Subcutaneous abdominal adipose tissue (tissue), 5 donors: ENCODE data around the gene SPNS2.

Experiments used
- H3K27ac ChIP-seq: one replicate; pipeline ENCODE4 v1.7.0; 2013; ENCODE audit warnings: low read depth, mild to moderate bottlenecking, inconsistent platforms, low read length, moderate library complexity
- H3K27me3 ChIP-seq, 5 donors: one replicate each; pipeline ENCODE4 v1.7.0; 2013; ENCODE audit warnings: low read length in 5 of 5, inconsistent platforms in 1 of 5; ENCODE audit not compliant: control insufficient read depth in 5 of 5, insufficient read depth in 4 of 5
- H3K36me3 ChIP-seq, 5 donors: one replicate each; pipeline ENCODE4 v1.7.0; 2013; ENCODE audit warnings: low read length in 5 of 5; ENCODE audit not compliant: control insufficient read depth in 5 of 5, insufficient read depth in 5 of 5
- H3K4me1 ChIP-seq, 5 donors: one replicate each; pipeline ENCODE4 v1.7.0; 2013; ENCODE audit warnings: low read length in 5 of 5, mild to moderate bottlenecking in 3 of 5, moderate library complexity in 1 of 5; ENCODE audit not compliant: control insufficient read depth in 5 of 5, insufficient read depth in 5 of 5
- H3K4me3 ChIP-seq, 5 donors: one replicate each; pipeline ENCODE4 v1.7.0; 2013; ENCODE audit warnings: low read length in 5 of 5, low read depth in 1 of 5
- H3K9ac ChIP-seq, 5 donors: one replicate each; pipeline ENCODE4 v1.7.0; 2013; ENCODE audit warnings: low read length in 5 of 5, mild to moderate bottlenecking in 4 of 5, moderate library complexity in 3 of 5
- H3K9me3 ChIP-seq, 5 donors: one replicate each; pipeline ENCODE4 v1.7.0; 2013; ENCODE audit warnings: low read length in 5 of 5; ENCODE audit not compliant: control insufficient read depth in 5 of 5
- donor health status: healthy.
- donor health status: healthy.
- donor health status: healthy.
- donor health status: healthy.
- donor health status: healthy.

The SPNS2 gene

GRCh38 chr17:4520060-4520893, 21.6 kb downstream of the SPNS2 start:
- Histone ChIP-seq H3K4me1 (peaks cover 0 to 54% (median 15%) of the 10 kb centered on the region in 5 donors), H3K36me3 (peaks cover 0 to 2% (median 0%) of the 10 kb centered on the region in 5 donors), H3K9me3 (no peaks in the 10 kb centered on the region), H3K27me3 (no peaks in the 10 kb centered on the region), H3K27ac (peak overlapping the region; percentile 87), H3K4me3 (no peak overlapping the region), H3K9ac (peak overlapping the region in 2 of 5 donors; percentile 16 to 72)

- H3K27me3 ChIP-seq: no peaks in the 10 kb centered on the region
- peak overlapping the region; percentile 87 for H3K27ac ChIP-seq
- peak overlapping the region in 1 of 5 donors; percentile 43 for H3K9ac ChIP-seq
- no peak overlapping the region for H3K4me3 ChIP-seq
- H3K9me3 ChIP-seq: no peaks in the 10 kb centered on the region
- peaks cover 0 to 57% (median 15%) of the 10 kb centered on the region in 5 donors for H3K4me1 ChIP-seq
- H3K36me3 ChIP-seq: peaks cover 0 to 2% (median 0%) of the 10 kb centered on the region in 5 donors
Observed at GRCh38 chr17:4520894-4521600, 22.4 kb downstream of the SPNS2 start.

DNA sequence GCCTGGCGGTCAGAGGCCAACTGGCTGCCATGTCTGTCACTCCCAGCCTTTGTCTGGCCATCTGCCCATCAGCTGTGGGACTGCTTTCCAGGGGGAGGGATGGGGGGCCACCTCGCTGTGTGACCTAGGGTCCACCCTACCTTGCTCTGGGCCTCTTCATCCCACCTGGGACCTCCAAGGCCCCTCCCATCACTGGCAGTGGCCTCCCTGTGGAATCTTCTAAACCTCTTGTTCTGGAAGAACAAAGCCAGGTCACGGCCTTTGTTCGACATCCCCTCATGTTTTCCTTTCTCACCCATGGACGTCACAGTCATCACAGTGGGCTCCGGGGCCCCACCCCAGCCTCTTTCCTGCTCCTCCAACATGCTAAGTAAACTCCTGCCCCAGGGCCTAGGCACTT, 24.0 kb downstream of the SPNS2 start:
- Histone ChIP-seq H3K27ac (peak overlapping the region; percentile 87), H3K36me3 (peaks cover 0 to 2% (median 0%) of the 10 kb centered on the region in 5 donors), H3K9me3 (no peaks in the 10 kb centered on the region), H3K4me1 (peaks cover 0 to 67% (median 27%) of the 10 kb centered on the region in 5 donors), H3K9ac (peak overlapping the region in 1 of 5 donors; percentile 16), H3K4me3 (no peak overlapping the region), H3K27me3 (no peaks in the 10 kb centered on the region)

- Histone ChIP-seq H3K36me3 (peaks cover 0 to 2% (median 0%) of the 10 kb centered on the region in 5 donors), H3K4me1 (peaks cover 0 to 73% (median 28%) of the 10 kb centered on the region in 5 donors), H3K4me3 (no peak overlapping the region), H3K9me3 (no peaks in the 10 kb centered on the region), H3K9ac (no peak overlapping the region), H3K27me3 (no peaks in the 10 kb centered on the region), H3K27ac (no peak overlapping the region)
Observed at GRCh38 chr17:4523946-4524345, 25.3 kb downstream of the SPNS2 start.

DNA sequence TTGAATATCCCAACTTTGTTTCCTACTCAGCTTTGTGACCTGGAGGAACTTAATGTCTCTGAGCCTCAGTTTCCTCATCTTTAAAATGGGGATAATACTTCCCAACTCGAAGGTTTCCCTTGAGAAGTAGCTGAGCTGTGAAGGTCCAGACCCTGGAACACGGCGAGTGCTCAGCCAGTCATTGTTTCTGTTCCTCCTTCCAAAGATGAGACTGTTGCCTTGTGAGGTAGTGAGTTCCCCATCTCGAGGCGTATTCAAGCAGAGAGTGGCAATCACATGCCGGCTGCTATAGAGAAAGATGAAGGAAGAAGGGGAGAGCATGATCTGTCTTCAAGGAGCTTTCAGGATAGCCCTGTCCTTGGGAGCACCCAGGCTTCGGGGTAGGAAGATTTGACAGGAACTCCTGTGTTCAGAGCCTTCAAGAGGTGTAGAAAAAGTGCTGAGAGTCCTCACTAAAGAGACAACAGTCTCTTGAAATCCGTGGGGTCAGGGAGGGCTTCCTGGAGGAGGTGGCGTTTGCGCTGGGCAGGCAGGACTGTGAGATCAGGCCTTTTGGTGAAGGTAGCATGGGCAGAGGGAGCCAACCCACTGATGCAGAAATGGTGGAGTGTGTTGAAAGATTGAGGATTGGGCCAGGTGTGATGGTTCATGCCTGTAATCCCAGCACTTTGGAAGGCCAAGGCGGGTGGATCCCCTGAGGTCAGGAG, 27.2 kb downstream of the SPNS2 start:
- peaks cover 0 to 2% (median 0%) of the 10 kb centered on the region in 5 donors for H3K36me3 ChIP-seq
- peaks cover 0 to 73% (median 25%) of the 10 kb centered on the region in 5 donors for H3K4me1 ChIP-seq
- no peak overlapping the region for H3K9ac ChIP-seq
- no peak overlapping the region for H3K4me3 ChIP-seq
- no peaks in the 10 kb centered on the region for H3K9me3 ChIP-seq
- no peaks in the 10 kb centered on the region for H3K27me3 ChIP-seq
- no peak overlapping the region for H3K27ac ChIP-seq

DNA sequence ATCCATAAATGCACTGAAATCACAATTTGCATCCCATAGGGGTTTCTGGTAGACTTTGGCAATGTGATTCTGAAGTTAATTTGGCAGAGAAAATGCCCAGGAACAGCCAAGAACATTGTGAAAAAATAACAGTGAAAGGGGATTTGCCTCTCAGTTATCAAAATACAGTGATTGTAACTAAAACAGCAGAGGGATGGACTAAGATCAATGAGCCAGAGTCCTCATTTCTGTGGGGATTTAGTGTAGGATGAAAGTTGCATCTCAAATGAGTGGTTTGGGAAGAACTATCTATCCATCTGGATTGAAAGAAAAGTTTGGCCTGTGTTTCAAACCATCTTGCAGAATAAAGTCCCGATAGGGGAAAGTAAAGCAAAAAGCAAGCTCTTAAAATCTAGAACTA, 28.5 kb downstream of the SPNS2 start:
- Histone ChIP-seq H3K27ac (no peak overlapping the region), H3K9ac (peak overlapping the region in 1 of 5 donors; percentile 50)

GRCh38 chr17:4527566-4528125, 29.0 kb downstream of the SPNS2 start:
- peaks cover 0 to 2% (median 0%) of the 10 kb centered on the region in 5 donors for H3K36me3 ChIP-seq
- no peaks in the 10 kb centered on the region for H3K9me3 ChIP-seq
- H3K27me3 ChIP-seq: no peaks in the 10 kb centered on the region
- H3K9ac ChIP-seq: no peak overlapping the region
- H3K4me3 ChIP-seq: no peak overlapping the region
- H3K27ac ChIP-seq: no peak overlapping the region
- H3K4me1 ChIP-seq: peaks cover 2 to 74% (median 32%) of the 10 kb centered on the region in 5 donors

More for the DNA sequence above, 28.5 kb downstream of the SPNS2 start:
- Histone ChIP-seq H3K4me1 (peaks cover 1 to 74% (median 32%) of the 10 kb centered on the region in 5 donors), H3K27me3 (no peaks in the 10 kb centered on the region), H3K4me3 (no peak overlapping the region), H3K36me3 (peaks cover 0 to 2% (median 0%) of the 10 kb centered on the region in 5 donors), H3K9me3 (no peaks in the 10 kb centered on the region)

GRCh38 chr17:4529533-4530152, 31.0 kb downstream of the SPNS2 start:
- Histone ChIP-seq H3K9ac (peak overlapping the region in 1 of 5 donors; percentile 53), H3K4me1 (peaks cover 2 to 84% (median 41%) of the 10 kb centered on the region in 5 donors), H3K27me3 (no peaks in the 10 kb centered on the region), H3K36me3 (peaks cover 0 to 2% (median 0%) of the 10 kb centered on the region in 5 donors), H3K9me3 (no peaks in the 10 kb centered on the region), H3K27ac (peak overlapping the region; percentile 76), H3K4me3 (no peak overlapping the region)
